SW480 (cell line): ENCODE data around the gene DSG3.

Source experiments
- DNase-seq: peaks from one replicate; pipeline ENCODE4 v3.0.0-alpha.2; 2016; ENCODE audit warnings: low spot score

Gene DSG3

DNA sequence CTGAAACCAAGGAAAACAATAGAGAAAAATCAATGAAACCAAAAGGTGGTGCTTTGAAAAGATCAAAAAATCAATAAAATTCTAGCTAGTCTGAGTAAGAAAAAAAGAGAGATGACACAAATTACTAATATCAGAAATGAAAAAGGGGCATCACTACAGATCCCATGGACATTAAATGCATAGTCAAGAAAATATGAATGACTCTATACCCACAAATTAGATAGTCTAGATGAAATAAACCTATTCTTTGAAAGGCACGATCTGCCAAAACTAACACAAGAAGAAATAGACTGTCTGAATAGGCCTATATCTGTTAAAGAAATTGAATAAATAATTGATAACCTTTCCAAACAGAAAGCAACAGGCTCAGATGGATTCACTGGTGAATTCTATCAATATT is 15.2 kb upstream of the DSG3 start:
- DNase-seq, result no peak

DNA sequence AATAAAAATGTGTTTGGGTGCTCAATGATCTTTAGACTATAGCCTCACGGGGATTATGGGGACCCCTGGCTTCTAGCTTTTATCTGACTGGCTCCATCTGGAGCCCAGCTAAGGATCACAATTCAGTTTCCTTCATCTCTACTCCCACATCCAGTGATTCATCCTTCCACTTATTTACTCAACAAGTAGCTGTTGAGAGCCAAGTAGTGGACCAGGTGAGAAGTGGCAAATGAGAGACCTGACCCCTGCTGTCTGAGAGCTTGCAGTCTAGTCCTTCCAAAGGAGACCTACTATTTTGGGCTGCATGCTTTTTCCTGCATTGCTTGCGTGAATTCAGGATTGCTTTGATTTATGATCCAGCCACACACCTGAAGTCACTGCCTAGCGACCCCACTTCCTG is 10.7 kb upstream of the DSG3 start:
- no peak for DNase-seq

DNA sequence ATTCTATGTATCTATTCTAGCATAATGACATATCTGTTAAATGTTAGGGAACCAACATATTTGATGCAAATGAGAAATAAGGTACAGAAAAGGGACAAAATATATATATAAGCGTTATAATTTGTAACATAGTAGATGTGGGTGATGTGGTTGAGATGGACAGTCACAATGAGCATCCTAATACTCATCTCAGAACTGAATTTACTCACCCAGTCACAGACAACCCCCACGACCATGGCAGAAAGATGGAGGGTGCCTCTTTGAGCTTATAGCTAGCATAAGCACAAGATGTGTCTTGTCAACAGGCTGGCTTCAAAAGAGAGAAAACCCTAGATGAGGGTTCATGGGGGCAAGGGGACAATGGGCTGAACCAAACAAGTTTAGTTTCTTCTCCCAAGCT is 9.1 kb upstream of the DSG3 start:
- no peak for DNase-seq

DNA sequence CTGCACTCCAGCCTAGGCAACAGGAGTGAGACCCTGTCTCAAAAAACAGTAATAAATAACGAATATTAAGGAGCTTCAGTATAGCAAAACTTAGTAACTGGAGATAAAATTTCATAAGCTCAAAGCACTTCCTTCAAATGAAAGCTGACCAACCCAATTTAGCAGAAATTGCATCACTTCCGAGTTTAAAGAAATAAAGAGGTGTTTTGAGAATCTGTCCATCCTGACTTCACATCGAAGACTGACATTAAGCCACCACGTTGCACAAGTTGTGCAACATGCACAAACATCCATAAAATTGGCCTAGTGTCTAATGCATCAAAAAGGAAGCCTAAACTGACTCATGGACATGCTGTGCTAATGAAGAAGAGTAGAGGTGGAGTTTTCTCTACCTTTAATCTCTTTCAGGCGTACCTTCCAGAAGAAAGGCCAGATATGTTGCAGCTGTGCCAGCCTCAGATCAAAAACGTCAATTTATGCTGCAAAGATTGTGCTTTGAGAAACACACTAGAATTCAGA is 7.7 kb upstream of the DSG3 start:
- DNase-seq, result no peak

DNA sequence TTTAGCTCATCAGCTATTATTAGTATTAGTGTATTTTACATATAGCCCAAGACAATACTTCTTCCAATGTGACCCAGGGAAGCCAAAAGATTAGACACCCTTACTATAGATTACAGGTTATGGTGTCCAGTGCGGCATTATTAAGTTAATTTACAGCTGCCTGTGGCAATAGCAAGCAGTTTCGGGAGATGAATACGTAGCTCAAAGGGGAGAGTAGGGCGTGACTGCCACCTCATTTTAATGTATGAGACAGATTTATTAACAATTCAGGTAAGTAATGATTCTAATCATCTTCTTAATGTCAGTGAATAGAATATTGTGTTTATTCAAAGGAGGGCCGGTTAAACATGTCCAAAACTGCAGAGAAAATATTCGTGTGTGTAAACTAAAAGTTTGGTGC is 6.8 kb upstream of the DSG3 start:
- DNase-seq, result no peak

GRCh38 chr18:31441493-31441892 is 6.0 kb upstream of the DSG3 start:
- DNase-seq, result no peak

- DNase-seq, result no peak
Observed at GRCh38 chr18:31444142-31444541, 3.4 kb upstream of the DSG3 start.

DNA sequence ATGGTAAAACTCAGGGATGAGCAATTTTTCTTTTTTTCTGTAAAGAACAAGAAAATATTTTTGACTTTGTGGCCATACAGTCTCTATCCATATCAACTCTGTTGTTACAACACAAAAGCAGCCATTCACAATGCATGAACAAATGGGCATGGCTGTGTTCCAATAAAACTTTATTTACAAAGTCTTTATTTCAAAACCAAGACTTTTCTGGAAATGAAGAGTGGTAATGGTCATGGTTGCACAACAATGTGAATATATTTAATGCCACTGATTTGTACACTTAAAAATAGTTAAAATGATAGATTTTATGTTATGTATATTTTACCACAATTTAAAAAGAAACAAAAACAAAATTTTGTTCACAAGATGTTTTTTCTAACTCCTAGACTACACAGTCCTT is 1.6 kb upstream of the DSG3 start:
- DNase-seq, result no peak

GRCh38 chr18:31446854-31447253 is 687 bp upstream of the DSG3 start:
- no peak for DNase-seq

DNA sequence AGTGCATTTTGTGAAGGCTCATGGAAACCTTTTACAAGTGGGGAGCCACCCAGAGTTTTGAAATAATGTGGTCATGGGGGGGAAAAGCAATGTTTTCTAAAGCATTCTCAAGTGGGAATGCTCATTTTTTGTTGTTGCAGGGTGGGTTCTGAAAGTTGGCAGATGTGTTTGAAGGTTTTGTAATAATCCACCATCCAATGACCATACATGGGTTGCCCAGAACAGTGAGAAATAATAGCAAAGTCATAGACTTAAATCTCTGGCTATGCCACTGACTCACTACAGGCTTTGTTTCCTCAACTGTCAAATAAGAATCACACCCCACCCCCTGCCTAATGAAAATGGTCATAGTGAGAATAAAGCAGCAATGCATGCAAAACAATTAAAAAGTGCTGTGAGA is 2.9 kb downstream of the DSG3 start:
- DNase-seq, result no peak

- no peak for DNase-seq
Observed at GRCh38 chr18:31451625-31452024, 4.1 kb downstream of the DSG3 start.

DNA sequence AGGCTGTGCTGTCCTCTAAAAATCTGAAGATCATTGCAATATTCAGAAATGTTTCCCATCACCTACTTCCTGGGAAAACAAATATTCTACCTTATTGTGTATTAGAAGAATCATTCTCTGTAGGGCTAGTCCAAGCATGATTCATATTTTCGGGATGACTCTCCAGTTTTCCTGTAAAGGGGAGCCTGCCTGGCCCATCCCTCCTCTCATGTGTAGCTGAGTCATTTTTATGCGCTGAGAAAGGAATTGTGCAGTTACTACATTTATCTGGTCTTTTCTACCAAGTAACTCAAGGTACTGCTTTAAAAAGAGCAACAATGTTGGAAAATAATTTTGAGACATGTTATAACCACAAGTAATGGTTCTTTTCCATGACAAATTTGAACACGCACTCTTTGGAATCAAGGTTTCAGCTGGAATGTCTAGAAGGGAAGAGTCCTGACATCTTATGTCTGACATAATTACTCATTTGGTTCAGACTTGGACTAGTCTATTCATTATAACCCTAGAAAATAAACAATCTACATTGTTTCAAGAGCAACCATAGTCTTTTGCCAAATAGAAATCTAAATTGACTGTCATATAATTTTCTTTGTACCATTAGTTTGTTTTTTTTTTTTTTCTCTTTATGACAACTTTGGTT is 6.6 kb downstream of the DSG3 start:
- peak; percentile 44 for DNase-seq

DNA sequence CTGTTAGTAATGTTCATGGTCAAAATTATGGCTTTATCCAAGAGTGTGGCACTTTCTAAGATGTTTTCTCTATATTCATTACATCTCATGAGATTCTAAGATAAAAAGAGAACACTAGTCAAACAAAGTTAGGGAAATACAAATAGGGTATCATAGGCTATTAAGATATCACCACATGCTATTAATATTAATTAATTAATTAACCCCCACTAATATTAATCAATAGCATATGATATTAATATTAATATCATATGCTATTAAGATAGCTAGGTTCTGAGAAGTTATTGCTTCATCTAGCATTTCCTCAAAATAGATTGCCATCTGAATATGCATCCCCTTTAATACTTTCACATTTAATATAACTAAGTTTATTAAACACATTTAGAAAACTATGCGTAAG is 22.1 kb downstream of the DSG3 start:
- DNase-seq, result no peak

GRCh38 chr18:31478688-31479087 is 31.1 kb downstream of the DSG3 start:
- DNase-seq, result no peak

DNA sequence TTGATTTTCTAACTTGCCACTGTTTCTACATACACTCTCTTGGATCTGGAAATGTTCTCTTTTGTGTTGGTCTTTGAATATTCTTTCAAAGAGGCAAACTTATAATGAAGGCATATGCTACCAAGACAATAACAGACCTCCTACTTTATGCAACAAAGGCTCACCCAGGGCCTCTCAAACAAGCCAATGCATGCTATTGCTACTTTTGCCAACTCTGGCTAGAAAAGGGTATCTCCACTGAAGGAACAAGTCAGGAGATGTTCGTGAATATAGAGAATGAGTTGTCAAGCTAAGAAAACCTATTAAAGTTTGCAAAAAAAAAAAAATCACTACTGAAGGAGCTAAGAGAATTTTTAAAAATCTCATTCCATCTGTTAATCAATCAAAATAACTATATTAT is 34.5 kb downstream of the DSG3 start:
- DNase-seq, result no peak

DNA sequence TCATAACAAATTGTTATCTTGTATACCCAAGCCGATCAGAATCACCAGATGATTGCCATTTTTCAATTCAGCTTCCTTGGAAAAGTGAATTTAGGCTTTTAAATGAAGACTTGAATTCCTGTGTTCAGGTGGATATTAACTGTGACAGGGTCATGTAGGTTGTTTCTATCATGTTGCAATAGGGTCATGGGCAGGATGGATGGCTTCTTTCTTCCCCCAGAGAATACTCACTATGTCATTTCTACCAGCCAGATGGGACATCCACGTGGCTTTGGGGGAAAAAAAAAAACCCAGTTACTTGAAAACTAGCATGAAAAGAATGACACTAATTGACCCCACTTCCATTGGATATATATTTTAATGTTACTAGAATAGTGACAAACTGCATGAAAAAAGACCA is 35.9 kb downstream of the DSG3 start:
- DNase-seq, result no peak

DNA sequence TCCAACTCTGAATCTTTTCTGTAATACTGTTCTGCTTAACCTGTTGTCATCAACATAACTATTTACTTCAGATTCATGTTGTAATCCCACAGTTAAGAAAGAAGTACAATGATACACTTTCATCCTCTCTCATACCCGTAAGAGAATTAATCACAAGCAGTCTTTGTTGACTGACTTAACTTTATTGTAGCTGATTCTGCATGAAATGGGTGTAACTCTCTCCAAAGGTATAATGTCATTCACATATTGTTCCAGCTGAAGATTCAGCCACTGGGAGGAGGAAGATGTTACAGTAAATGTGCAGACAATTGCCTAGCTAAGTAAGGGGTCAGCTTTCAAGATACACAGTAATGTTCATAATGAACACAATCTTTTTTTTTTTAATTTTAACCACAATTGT is 36.9 kb downstream of the DSG3 start:
- DNase-seq, result no peak

DNA sequence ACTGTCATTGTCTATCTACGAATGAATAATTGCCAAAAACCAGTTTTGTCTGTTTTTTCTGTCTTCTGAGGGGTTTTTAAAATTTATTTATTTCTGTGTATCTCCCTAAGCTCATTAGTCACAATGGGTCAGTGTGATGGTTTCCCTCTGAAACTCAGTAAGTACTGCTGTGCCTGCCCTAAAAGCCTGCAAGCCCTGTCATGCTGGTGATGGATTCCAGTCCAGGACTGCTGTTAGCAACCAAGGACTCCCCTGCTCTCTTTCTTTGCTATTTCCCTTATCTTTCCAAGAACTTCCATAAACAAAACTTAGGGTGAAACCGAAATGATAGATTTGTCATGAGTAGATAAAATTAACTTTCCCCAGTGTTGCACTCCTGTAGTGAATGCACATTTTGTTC is 38.6 kb downstream of the DSG3 start:
- DNase-seq, result no peak

GRCh38 chr18:31487246-31488015 is 39.9 kb downstream of the DSG3 start:
- DNase-seq, result no peak

- DNase-seq, result no peak
Observed at GRCh38 chr18:31489311-31489710, 41.8 kb downstream of the DSG3 start.

- DNase-seq, result no peak
Observed at GRCh38 chr18:31490387-31490786, 42.8 kb downstream of the DSG3 start.

- no peak for DNase-seq
Observed at GRCh38 chr18:31490833-31491232, 43.3 kb downstream of the DSG3 start.

GRCh38 chr18:31491586-31491985 is 44.0 kb downstream of the DSG3 start:
- DNase-seq, result no peak

- no peak for DNase-seq
Observed at GRCh38 chr18:31492671-31493070, 45.1 kb downstream of the DSG3 start.
